C1 segment of cervical spinal cord (tissue), 14 donors: ENCODE results near the gene CPLX4.

Experiments used
- DNase-seq, 14 donors: peaks; one replicate each; lab custom pipeline; 2025; lab: John Stamatoyannopoulos, UW

Gene CPLX4

DNA sequence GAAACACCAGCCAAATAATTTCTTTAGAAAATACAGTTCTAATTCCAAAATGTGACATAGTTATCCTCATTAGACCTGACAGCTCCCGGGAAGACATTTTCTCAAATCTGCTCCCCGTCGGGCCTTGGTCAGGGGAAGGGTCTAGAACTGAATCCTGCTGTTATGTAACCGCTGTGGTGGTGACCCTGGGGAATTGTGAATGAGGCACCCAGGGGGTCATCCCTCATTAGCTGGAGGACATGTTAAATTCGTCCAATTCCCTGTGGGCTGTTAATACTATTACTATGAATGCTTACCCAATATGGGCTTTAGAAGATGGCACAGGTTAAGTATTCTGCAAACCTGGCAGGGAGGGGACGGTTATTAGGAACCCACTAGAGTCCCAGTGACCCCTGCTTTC, 11.8 kb downstream of the CPLX4 start:
- no peak for DNase-seq

DNA sequence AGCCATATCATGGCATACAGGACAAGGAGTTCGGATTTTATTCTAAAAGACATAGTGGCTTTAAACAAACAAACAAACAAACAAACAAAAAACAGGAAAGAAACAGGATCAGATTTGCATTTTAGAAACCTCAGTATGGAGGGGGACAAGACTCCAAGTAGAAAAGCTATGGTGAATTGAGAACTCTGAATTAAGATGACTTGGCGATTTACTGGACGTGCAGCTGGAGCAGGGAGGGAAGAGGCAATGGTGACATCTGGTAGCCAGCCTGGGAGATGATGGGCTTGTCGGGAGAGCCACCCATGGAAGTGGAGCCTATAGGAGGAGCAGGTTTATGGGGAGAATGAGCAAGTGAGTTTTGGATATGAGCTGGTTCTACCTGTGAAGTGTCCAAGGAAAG, 13.2 kb downstream of the CPLX4 start:
- no peak for DNase-seq

DNA sequence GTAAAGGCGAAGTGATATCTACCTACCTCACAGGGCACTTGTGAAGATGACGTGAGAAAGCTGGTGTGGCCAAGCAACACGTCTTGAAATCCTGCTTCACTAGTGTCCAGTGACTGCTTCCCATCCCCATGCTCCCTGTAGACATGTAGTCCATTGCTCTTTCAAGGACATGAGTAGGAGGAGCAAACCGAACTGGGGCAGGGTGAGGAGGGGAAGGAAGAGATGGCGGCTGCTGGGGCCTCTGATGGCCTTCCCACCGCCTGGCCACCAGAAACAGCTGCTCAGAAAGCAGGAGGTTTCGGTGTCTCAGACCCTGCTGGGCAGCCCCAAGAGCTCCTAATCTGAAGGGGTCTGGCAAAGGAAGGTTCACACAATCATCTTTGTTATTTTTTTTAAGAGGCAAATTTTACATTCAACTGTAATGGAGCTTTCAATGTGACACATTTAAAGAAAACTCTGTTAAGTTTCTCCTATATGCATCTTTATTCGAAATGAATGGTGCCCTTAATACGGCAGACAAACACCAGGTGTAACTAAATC, 14.7 kb downstream of the CPLX4 start:
- no peak for DNase-seq

DNA sequence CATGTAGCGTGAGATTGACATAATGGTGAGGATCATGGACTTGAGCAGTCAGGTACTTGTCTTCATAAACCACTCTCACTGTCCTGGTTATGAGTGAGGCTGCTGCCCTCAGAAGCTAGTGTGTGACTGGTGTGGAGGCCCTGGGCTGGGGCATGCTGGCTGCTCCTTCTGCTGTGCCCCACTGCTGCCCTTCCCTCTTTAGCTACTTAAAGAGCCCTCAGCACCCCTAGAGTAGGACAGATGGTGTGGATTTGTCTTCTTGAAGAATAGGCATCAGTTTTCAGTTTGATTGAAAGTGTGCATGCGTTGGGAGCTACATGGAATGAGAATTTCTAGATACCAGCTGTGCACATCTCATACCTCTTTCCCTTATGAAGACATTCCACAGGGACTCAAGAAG, 15.4 kb downstream of the CPLX4 start:
- no peak for DNase-seq

DNA sequence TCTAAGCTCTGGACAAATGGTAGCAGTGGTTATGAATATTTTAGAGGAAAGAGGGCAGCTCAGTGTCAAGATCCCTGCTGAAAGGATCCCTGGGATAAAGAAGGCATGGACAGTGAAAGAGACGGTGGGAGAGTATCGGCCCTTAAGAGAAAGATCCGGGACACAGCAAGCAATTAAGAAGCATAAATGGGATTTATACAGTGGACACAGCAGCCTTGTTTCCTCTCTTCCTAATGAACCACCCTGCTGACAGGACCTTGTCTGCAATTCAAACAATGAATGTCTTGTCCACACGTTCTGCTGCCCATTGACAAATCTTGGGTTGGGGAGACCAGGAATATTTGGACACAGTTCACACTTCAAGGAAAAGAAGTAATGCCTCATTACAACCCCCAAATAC, 16.5 kb downstream of the CPLX4 start:
- DNase-seq, result no peak

DNA sequence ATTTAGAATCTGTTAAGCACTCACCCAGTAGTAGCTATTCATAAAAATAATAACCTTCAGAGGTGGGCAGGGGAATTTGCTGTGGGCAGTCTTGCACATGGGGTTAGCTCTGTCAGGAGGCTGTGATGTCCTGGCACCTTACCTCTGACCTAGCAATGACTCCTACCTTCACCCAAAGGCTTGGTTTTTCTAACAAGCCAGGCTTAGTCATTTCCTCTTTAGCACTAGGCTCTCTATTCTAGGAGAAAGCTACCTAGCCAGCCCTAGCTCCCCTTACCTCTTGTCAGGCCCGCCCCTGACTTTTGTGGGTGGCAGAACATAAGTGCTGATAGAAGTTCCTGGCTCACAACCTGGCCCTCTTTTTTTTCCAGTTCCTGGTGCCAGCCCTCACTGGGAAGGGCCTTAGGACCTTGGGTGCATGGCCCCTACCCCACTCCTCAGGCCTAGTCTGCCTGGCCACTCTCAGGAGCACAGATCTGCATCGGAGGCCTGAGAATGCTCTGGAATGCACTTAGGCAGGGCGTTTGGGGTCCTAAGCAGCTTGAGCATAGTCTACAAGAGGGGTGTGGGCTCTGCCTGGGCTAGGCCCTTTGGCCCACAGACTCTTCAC, 17.7 kb downstream of the CPLX4 start:
- no peak for DNase-seq

DNA sequence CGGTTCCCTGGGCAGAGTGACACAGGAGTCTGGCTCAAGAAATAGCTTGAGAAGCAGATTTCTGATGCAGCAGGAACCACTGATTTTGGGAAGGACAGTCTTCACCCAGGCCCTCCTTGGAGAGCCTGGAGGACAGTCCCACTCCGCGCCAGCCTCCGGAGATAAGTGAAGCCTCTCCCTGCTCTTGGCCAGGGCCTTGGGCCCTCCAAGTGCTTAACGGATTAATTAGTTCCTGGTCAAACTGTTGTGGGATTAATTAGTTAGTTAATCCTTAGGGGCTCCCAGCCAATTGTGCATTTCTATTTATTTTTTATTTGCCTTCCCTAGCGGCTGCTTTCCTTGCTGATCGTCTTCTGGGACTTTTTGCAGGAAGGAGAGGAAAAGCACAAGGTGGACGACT, 19.6 kb downstream of the CPLX4 start:
- DNase-seq, result no peak

DNA sequence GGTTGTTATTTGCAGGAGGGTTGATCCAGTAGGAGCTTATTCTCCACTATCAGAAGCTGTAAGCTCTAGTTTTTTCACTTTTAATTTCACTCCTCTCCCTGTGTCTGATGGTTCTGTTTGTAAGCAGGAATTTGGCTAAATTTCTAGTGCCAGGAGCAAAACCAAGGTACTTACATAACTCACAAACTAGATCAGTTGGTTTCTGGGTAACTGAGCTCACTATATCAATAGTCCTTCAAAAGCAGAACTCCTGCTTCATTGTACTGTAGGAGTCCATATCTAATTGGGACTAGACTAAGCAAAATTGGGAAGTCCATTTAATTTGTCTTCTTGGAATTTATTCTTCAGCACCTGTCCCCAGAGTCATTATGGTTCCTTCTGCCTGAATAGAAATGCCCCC, 25.1 kb downstream of the CPLX4 start:
- DNase-seq, result no peak

DNA sequence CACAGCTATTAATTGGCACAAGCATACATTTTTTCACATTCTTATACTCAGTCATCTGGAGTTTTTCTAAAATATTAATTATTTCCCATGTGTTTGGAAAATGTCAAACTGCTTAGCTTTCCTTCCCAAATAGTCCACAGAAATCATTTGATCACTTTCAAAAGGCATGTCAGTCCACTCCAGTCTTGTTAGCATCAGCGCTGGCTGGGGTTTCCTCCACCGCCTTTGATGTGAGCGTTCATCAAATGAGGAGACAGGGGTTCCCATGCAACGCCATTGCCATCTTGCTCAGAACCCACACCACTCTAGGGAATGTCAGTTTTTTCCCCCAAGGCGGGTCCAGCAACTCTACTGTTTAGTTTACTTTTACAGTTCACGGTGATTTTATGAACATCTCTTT, 32.1 kb downstream of the CPLX4 start:
- DNase-seq, result no peak

DNA sequence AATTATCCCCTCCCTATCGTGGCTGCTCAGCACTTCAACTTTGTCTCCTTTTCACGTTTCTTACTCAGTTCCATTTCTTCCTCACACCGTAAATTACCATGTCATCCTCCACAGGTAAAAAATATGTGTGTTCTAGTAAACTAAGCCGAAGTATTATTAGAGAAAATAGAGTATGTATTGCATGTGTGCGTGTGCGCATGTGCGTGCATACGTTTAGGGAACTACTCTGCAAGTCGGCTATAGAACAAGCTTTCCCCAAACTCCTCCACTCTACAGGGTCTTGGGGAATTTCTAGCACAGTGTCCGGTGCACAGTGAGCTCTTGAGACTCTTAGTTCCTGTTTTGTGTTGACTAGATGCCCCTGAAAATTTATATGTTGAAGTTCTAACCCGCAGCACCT, 36.1 kb downstream of the CPLX4 start:
- DNase-seq, result no peak

DNA sequence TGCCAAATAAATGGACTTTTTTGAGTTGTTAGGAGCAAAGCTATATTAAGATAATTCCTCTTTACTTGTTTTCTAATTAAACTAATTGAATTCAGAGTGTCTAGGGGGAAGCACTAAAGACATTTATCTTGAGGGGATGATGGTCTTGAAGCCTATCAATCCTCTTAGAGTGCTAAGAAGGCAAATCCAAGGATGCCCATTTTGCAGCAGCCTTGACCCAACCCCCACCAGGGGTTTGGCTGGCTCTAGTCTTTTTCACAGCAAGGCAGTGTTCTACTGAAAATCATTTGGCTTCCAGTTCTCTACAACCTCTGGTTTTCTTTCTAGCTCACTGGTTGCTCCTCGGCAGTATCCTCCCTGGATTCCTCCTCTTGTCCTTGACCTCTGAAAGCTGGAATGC, 38.7 kb downstream of the CPLX4 start:
- DNase-seq, result no peak

DNA sequence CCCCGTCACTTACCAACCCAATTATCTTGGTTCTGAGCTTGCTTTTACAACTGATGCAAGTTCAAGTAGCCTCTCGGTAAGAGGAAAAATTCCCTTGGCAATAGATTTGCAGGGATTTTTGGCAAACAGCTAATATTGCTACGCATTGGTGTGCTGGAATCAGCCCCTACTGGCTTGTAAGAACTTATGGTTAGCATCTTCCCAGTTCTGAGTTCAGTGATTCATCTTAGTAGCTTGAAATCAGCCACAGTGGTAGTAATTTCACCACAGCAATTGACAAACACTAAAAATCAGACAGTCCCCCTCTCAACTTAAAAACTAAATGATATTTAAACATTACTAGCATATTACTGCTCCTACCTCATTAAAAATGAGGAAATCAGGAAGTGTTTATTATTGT, 39.3 kb downstream of the CPLX4 start:
- no peak for DNase-seq

DNA sequence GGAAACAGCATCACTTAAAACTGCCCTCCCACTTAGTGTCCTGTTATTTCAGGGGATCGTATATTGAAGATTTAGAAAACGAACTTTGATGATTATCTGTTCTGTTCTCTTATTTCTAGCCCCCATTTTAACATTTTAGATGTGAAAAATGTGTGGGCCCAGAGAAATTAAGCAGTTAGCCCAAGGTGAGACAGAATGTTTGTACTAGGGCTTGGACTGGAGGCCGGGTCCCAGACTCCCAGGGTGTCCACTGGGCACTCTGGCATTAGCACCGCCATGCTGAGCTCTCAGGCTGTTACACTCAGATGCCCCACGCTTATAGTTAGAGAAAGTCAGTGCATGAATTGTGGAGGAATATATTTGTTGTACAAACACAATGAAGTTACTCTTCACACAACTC, 39.7 kb downstream of the CPLX4 start:
- no peak for DNase-seq

DNA sequence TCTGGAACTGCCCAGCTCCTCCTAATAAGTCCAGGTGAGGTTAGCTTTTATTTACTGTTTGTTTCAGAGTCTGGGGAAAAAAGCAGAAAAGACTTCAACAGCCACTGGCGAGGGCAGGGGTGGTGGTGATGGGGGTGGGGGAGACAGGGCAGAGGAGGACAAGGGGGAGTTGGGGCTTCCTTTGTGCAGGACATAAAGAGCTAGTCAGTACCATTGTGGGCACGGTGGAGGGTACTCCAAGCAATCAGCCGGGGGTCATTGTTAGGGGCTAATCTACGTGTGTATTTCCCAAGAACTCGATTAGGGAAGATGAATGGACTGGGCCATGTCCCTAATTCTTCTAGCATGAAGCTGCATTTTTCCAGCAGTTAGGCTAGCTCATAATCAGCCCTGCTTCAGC, 42.4 kb downstream of the CPLX4 start:
- DNase-seq, result no peak

DNA sequence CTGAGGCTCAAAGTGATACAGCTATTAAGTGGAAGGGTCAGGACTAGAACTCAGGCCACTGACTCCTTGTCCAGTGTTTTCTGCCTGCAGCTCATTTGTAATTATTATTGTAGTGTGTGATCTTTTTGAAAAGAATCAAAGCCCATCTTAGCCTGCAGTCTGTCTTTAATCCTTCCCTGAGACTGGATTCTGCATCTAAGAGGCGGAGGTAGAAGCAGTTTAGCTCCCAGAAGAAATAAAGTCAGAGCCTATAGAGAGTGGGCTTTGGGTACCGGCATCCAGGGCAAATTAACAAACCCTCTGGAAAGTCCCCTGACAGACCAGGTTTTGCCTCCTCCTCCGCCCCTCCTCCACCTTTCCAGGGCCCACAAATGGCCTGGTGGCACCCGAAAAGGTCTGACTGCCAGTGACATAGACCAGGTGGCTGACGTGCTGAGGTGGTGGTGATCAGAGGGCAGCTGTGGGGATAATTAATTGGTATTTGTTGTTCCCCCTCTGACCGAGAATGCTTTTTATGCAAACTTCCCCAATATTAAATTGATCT, 43.0 kb downstream of the CPLX4 start:
- no peak for DNase-seq

DNA sequence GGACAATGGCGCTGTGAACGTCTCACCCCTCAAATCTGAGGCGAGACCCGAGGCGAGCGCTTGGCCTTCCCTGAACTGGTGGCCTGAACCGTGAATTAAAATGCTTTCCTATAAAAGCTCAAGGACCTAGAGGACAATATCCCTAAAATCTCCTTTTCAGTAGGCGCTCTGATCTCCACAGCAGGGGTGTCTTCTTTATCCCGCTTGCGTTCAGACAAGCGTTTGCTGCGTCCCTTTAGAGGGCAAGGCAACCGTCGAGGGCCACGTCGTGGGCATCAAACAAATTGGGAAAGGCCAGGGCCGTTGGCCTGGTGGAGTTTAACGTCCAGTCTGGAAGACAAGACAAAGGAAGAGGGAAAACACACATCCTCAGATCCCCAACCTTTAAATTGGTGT, 43.9 kb downstream of the CPLX4 start:
- DNase-seq, result no peak

DNA sequence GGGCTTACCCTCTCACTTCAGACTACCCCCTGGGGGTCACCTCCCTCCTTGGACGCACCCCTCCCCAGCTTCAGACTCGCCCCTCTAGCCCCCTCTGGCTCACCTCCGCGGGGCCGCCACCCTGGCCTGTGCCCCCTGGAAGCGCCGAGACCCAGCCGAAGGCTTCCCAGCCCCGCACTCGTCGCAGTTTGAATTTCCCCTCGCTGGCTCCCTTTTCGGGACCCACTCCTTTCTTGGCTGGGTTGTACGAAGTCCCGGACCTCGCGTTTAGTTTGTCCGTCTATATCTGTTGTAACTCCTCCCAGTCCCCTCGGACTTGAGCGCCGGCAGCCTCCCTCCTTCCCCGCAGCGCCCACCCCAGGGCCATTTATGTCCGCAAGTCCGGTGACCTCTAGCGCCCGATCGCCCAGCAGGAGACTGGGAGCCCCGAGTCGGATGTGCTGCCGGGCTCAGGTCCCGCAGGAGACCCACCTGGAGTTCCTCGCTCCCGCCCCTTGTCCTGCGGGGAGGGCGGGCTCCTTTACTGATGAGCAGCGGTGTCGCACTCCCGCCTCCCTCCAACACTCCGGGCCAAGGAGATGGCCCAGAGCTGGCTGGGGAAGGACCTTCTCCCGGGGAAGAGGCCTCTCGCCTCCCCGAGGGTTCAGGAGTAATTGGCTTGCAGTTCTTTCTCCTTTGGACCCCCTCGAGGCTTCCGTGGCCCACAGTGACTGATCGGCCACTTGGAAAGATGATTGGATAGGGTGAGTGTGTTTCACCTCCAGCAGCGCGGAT, 44.5 kb downstream of the CPLX4 start:
- no peak for DNase-seq

DNA sequence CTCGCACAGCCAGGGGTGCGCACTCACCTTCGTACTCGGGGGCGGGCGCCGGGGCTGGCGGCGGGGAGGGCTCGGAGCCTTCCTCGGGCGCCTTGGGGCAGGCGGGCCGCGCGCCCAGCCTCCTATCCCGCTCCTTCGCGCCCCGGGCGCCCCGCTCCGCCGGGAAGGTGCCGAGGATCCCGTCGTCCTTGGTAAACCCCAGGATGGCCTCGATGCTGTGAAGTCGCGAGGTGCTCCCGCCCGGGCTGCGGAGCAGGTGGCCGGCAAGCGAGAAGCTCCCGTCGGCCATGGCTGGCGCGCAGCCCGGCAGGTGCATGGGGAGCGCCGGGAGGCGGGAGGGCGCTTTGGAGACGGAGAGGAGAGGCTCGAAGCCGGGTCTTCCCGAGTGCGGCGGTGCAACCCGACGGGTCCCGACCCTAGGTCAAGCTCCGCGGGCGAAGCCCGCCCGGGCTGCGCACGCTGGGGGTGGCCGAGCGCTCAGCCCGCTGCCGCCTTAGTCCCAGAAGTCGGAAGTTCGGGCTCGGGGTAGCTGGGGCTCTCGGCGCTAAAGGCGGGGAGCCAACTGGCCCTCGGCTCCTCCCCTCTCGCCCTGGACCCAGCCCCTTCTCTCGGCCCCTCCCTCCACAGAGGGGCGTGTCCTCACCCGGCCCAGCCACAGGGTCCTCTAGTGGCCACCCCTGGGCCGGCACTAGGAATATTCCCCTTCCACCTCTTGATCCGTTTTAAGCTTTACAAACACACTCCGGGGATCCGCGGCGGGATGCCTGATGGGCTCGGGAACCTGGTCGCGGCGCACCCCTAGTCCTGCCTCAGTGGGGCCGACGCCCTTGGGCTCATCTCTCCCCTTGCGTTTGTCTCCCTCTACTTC, 45.3 kb downstream of the CPLX4 start, which contains the start of gene RAX:
Gene RAX (minus strand): TSS at position 564 of the 868 bp plus-strand sequence. CDS start 248 bp downstream, at position 316.
- DNase-seq, result no peak

DNA sequence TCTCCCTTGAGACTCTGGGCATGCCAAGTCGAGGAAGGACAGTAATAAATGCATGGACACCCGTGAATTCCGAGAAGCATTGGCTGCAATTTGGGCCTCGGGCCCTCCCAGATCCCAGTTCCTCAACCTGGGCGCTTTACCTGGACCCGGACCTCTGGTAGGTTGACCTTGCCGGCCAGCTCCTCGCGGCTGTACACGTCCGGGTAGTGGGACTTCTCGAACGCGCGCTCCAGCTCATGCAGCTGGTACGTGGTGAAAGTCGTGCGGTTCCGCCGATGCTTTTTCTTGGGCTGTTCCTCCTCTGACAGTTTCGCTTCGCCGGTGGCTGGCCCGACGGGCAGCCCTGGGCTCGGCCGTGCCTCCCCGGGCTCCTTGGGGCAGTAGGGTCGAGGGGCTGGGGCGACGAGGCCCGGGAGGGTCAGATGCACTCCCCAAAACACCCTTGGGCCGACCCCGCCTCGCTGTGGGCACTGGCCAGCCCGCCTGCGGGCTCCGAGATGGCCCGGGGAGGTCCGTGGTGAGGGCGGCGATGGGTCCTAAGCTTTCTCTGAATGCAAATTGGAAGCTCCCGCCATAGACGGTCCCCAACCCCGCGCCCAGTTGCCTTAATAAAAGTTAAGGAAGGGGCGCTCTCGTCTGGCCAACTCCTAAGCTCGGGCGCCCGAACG, 46.1 kb downstream of the CPLX4 start:
- DNase-seq, result no peak

DNA sequence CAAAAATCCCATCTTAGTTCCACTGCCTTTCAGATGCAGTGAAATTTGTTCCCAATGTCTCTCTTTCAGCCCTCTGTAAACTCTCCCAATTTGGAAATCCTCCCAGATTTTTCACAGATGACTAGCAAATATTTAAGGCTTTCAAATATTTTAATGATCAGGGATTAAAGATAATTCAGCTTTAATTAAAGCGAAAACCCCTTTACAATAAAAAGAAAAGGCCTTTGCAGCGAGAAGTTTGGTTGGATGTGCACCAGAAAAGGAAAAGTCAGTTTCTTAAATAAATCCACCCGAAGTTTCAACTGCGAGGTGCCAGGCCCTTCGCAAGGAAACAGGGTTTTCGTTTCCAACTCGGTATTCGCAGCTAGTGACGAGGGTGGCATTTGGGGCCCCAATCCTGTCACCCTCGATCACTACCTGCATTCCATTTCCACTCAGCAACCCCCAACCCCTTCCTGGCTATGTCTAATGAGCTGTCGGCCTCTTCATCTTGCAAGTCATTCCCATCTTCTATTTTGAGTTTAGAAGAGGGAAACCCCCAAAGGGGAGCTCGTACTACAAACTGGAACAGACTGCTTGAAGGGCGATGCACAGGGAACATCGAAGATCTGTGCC, 46.7 kb downstream of the CPLX4 start:
- no peak for DNase-seq

DNA sequence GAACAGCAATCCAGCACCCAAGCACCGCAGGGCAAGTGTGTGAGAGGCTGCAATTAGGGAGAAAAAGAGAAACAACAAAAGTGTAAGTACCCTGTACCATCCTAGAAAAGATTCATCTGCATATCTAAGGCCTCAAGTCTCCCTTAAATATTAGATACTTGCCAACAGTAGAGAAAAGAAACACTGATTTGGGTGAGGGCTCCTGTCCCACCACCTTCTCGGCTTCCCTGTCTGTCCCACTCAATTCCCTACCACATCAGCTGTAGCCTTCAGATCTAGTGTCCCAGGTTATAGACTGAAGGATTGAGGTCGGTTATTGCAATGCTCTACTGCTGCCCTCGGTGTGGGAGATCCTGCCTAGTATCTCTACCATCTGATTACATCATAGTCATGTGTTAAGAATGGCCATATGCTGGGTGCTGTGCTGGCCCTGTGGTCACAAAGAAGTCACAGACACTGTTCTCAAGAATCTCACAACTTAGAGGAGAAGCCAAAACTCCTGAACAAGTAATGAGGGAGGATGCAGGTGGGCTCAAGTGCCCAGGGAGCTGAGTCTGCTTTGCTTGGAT, 47.7 kb downstream of the CPLX4 start:
- DNase-seq, result no peak
